H1 (cell line): Measurements from ENCODE around the gene ACP3. TPM values are rescaled to one million over a fixed set of nuclear protein-coding genes. Genes with fewer than 3 reads are reported as not detected.

Experiments used
- CTCF ChIA-PET: fragments of 300-600 bp; sonication (Branson Sonifier 250); formaldehyde crosslinking; loops from one replicate; lab custom pipeline; 2021; ENCODE audit not compliant: partially characterized antibody; lab: Charles Lee
- POLR2A ChIA-PET: fragments of 300-600 bp; sonication (Branson Sonifier 250); formaldehyde crosslinking; loops from one replicate; lab custom pipeline; 2021; ENCODE audit warnings: inconsistent platforms; ENCODE audit not compliant: partially characterized antibody; lab: Charles Lee
- DNase-seq, 2 experiments: peaks; one replicate each; pipeline versions ENCODE4 v3.0.0 to v3.0.0-alpha.2; 2010 to 2022; ENCODE audit warnings: low spot score in 2 of 2, low read depth in 1 of 2, mixed read lengths in 1 of 2
- FAIRE-seq: peaks from 2 replicates; lab custom pipeline; 2011; peaks lifted over from hg19 to GRCh38; lab: Jason Lieb, UNC
- H2AFZ ChIP-seq: 2 replicates; pipeline ENCODE4 v1.8.1; 2012; ENCODE audit warnings: low read length, inconsistent platforms
- H2AK5ac ChIP-seq: 2 replicates; pipeline ENCODE4 v1.6.1; 2013; ENCODE audit warnings: low read depth, low read length
- H2BK120ac ChIP-seq: replicated peaks from 2 replicates; pipeline ENCODE3; 2013; ENCODE audit warnings: low read depth, low read length, inconsistent platforms
- H2BK12ac ChIP-seq: 2 replicates; pipeline ENCODE4 v1.6.1; 2013; ENCODE audit warnings: low read depth, low read length
- H2BK15ac ChIP-seq: 2 replicates; pipeline ENCODE4 v1.6.1; 2013; ENCODE audit warnings: low read length
- H2BK20ac ChIP-seq: 2 replicates; pipeline ENCODE4 v1.6.1; 2013; ENCODE audit warnings: low read length
- H2BK5ac ChIP-seq: 2 replicates; pipeline ENCODE4 v1.6.1; 2013; ENCODE audit warnings: low read depth, low read length
- H3K14ac ChIP-seq: 2 replicates; pipeline ENCODE4 v1.6.1; 2013; ENCODE audit warnings: inconsistent platforms; ENCODE audit not compliant: insufficient read length
- H3K18ac ChIP-seq: 2 replicates; pipeline ENCODE4 v1.6.1; 2013; ENCODE audit warnings: low read length; ENCODE audit errors: extremely low read depth
- H3K23ac ChIP-seq: 2 replicates; pipeline ENCODE4 v1.6.1; 2013; ENCODE audit warnings: inconsistent platforms; ENCODE audit not compliant: insufficient read length
- H3K23me2 ChIP-seq: 2 replicates; pipeline ENCODE4 v1.6.1; 2013; ENCODE audit warnings: low read depth, low read length
- H3K27ac ChIP-seq: 2 replicates; pipeline ENCODE4 v1.6.1; 2011; ENCODE audit warnings: low read depth, low read length, inconsistent platforms
- H3K27me3 ChIP-seq, 4 experiments: replicated peaks in 1 of 4; 1 replicate in 1 of 4; 2 replicates in 3 of 4; pipeline versions ENCODE4 v1.6.1 to v1.8.1; 2011 to 2013; ENCODE audit warnings: low read length in 3 of 4, mild to moderate bottlenecking in 3 of 4, inconsistent platforms in 2 of 4, mixed read lengths in 2 of 4, moderate library complexity in 1 of 4; ENCODE audit not compliant: control insufficient read depth in 3 of 4, insufficient read depth in 3 of 4; ENCODE audit errors: extremely low read depth in 1 of 4
- H3K36me3 ChIP-seq, 4 experiments: 2 replicates each; pipeline versions ENCODE4 v1.6.1 to v1.8.1; 2011 to 2013; ENCODE audit warnings: mild to moderate bottlenecking in 4 of 4, low read length in 3 of 4, moderate library complexity in 2 of 4, control low read depth in 1 of 4, inconsistent platforms in 1 of 4; ENCODE audit not compliant: insufficient read depth in 4 of 4, control insufficient read depth in 2 of 4
- H3K4ac ChIP-seq: replicated peaks from 2 replicates; pipeline ENCODE3; 2013; ENCODE audit warnings: low read length, low read depth, mixed read lengths, inconsistent platforms; ENCODE audit not compliant: insufficient read length
- H3K4me1 ChIP-seq, 4 experiments: replicated peaks in 1 of 4; 1 replicate in 1 of 4; 2 replicates in 3 of 4; pipeline versions ENCODE4 v1.6.1 to v1.8.1; 2011 to 2013; ENCODE audit warnings: low read length in 3 of 4, inconsistent platforms in 2 of 4, mixed read lengths in 1 of 4; ENCODE audit not compliant: insufficient read depth in 4 of 4, control insufficient read depth in 3 of 4
- H3K4me2 ChIP-seq, 2 experiments: 2 replicates each; pipeline versions ENCODE4 v1.6.1 to v1.8.1; 2011 to 2013; ENCODE audit warnings: low read depth in 2 of 2, low read length in 2 of 2, control low read depth in 1 of 2, inconsistent platforms in 1 of 2, mild to moderate bottlenecking in 1 of 2; ENCODE audit not compliant: insufficient read depth in 1 of 2
- H3K4me3 ChIP-seq, 4 experiments: fragments of 200-600, 300-600 bp in 1 of 4; sonication (generic), shearing (Covaris generic), sonication (Bioruptor Twin) in 1 of 4; 2 replicates each; pipeline versions ENCODE4 v1.5.1 to v1.8.1; 2011 to 2016; ENCODE audit warnings: low read length in 4 of 4, low read depth in 3 of 4, control low read depth in 2 of 4, inconsistent platforms in 2 of 4, mild to moderate bottlenecking in 2 of 4, mixed read lengths in 1 of 4, moderate library complexity in 1 of 4; ENCODE audit not compliant: insufficient read depth in 2 of 4; ENCODE audit errors: extremely low read depth in 1 of 4
- H3K56ac ChIP-seq: replicated peaks from 2 replicates; pipeline ENCODE3; 2013; ENCODE audit warnings: low read depth, mild to moderate bottlenecking, mixed read lengths, low read length, inconsistent platforms; ENCODE audit not compliant: insufficient read length
- H3K79me1 ChIP-seq: 2 replicates; pipeline ENCODE4 v1.6.1; 2013; ENCODE audit warnings: low read depth, low read length, control low read depth
- H3K79me2 ChIP-seq, 2 experiments: 2 replicates each; pipeline versions ENCODE4 v1.6.1 to v1.8.1; 2012 to 2013; ENCODE audit warnings: low read length in 2 of 2, mild to moderate bottlenecking in 2 of 2, inconsistent platforms in 1 of 2; ENCODE audit not compliant: insufficient read depth in 2 of 2, control insufficient read depth in 1 of 2
- H3K9ac ChIP-seq, 4 experiments: replicated peaks in 1 of 4; 1 replicate in 1 of 4; 2 replicates in 3 of 4; pipeline versions ENCODE4 v1.6.1 to v1.8.1; 2011 to 2013; ENCODE audit warnings: low read depth in 3 of 4, low read length in 3 of 4, control low read depth in 2 of 4, mild to moderate bottlenecking in 2 of 4, moderate library complexity in 2 of 4, inconsistent platforms in 1 of 4; ENCODE audit errors: extremely low read depth in 1 of 4
- H3K9me3 ChIP-seq, 2 experiments: 2 replicates each; pipeline versions ENCODE4 v1.6.1 to v1.8.1; 2012 to 2013; ENCODE audit warnings: mild to moderate bottlenecking in 2 of 2, moderate library complexity in 2 of 2, control low read depth in 1 of 2, inconsistent platforms in 1 of 2, low read depth in 1 of 2, low read length in 1 of 2, mixed read lengths in 1 of 2; ENCODE audit not compliant: insufficient read depth in 2 of 2
- H4K20me1 ChIP-seq, 2 experiments: replicated peaks in 1 of 2; 2 replicates each; pipeline versions ENCODE3 to v1.8.1; 2011 to 2013; ENCODE audit warnings: inconsistent platforms in 2 of 2, low read length in 2 of 2, mild to moderate bottlenecking in 1 of 2; ENCODE audit not compliant: insufficient read depth in 2 of 2, control insufficient read depth in 1 of 2
- H4K5ac ChIP-seq: 2 replicates; pipeline ENCODE4 v1.6.1; 2013; ENCODE audit warnings: low read length, low read depth, mixed read lengths, inconsistent platforms; ENCODE audit not compliant: insufficient read length
- H4K8ac ChIP-seq: 2 replicates; pipeline ENCODE4 v1.8.0; 2013; ENCODE audit warnings: mild to moderate bottlenecking, moderate library complexity, low read length, inconsistent platforms; ENCODE audit not compliant: insufficient read depth; ENCODE audit errors: extremely low read depth
- H4K91ac ChIP-seq: replicated peaks from 2 replicates; pipeline ENCODE3; 2013; ENCODE audit warnings: low read length, mixed read lengths, inconsistent platforms; ENCODE audit not compliant: insufficient read length
- CHD1 ChIP-seq: IDR thresholded peaks from 2 replicates; pipeline ENCODE4 v1.6.1; 2012; ENCODE audit warnings: low read depth, low read length, improper control_type of control experiment
- FOSL1 ChIP-seq: IDR thresholded peaks from 2 replicates; pipeline ENCODE4 v1.6.1; 2011; ENCODE audit warnings: mild to moderate bottlenecking, low read depth, low read length, moderate library complexity; ENCODE audit not compliant: insufficient read depth
- MAFK ChIP-seq: IDR thresholded peaks from 2 replicates; pipeline ENCODE4 v1.6.1; 2012; ENCODE audit warnings: low read depth, mild to moderate bottlenecking, improper control_type of control experiment, low read length
- RAD21 ChIP-seq, 2 experiments: IDR thresholded peaks in 1 of 2; conservative IDR thresholded peaks in 1 of 2; 2 replicates each; pipeline ENCODE4 v1.6.1; 2011; ENCODE audit warnings: low read depth in 2 of 2, low read length in 2 of 2, improper control_type of control experiment in 1 of 2, inconsistent platforms in 1 of 2, mild to moderate bottlenecking in 1 of 2, moderate library complexity in 1 of 2
- SUZ12 ChIP-seq: fragments of 200-600 bp; sonication (generic); IDR thresholded peaks from 2 replicates; pipeline ENCODE4 v1.6.1; 2012; ENCODE audit warnings: mild to moderate bottlenecking, inconsistent platforms, low read length, moderate library complexity, mixed read lengths
- WGBS, 2 experiments: shearing (Covaris generic) in 1 of 2; methylation state at CpG; one replicate each; pipeline versions ENCODE4 v1.1.6 to v1.1.7; 2013 to 2015; ENCODE audit warnings: low lambda C conversion rate in 2 of 2, mixed read lengths in 2 of 2, inconsistent platforms in 1 of 2, low coverage in 1 of 2, missing lambda C conversion rate in 1 of 2; ENCODE audit not compliant: insufficient replicate concordance in 2 of 2, insufficient coverage in 1 of 2, insufficient read length in 1 of 2; ENCODE audit errors: extremely low coverage in 1 of 2, missing lambda C conversion rate in 1 of 2; 5-methylcytosine and 5-hydroxymethylcytosine counted together
- polyA plus RNA-seq, 7 experiments: library from polyadenylated mRNA; depleted of rRNA in 3 of 7; stranded (reverse) in 5 of 7; unstranded in 2 of 7; fragments of >200 nt in 5 of 7; fragments of 200-250 nt in 2 of 7; gene quantifications; 1 replicate in 5 of 7; 2 replicates in 1 of 7; 4 replicates in 1 of 7; pipeline versions ENCODE4 v1.2.1 to v1.2.3, GENCODE V29; 2011 to 2013; ENCODE audit warnings: missing spikeins in 2 of 7, mixed read lengths in 2 of 7
- total RNA-seq: library from RNA; stranded (reverse); fragmentation: NEBNext Ultra II Directional; extraction: Animal tissue kit (Norgen Biotek cat#: 25700); gene quantifications from 2 replicates; pipeline ENCODE4 v1.2.1, GENCODE V29; 2021
- TF ChIP-seq, protein P1 (sequence below), 3 experiments: IDR thresholded peaks; 1 replicate in 2 of 3; 2 replicates in 1 of 3; pipeline versions ENCODE4 v1.5.1 to v1.6.1; 2011; ENCODE audit warnings: low read length in 3 of 3, mild to moderate bottlenecking in 3 of 3, inconsistent platforms in 2 of 3, low read depth in 1 of 3, moderate library complexity in 1 of 3; ENCODE audit not compliant: insufficient read depth in 1 of 3; ENCODE audit errors: control extremely low read depth in 1 of 3

ACP3 gene
- total and polyA plus RNA-seq, 2 of the 8 experiments (the other 6 are each of a cell fraction or from before 2014, with no cell fraction given) = 1.2 to 1.4 TPM

- Histone ChIP-seq H3K36me3 (no peaks in the 10 kb centered on the region), H2BK12ac (no peak overlapping the region), H4K91ac (no peak overlapping the region), H3K4me1 (peaks cover 0 to 16% (median 8%) of the 10 kb centered on the region in 4 experiments; a peak in 3 of 7 replicates), H2BK20ac (no peak overlapping the region), H2BK120ac (no peak overlapping the region), H3K27ac (no peak overlapping the region), H3K9ac (no peak overlapping the region), H3K23me2 (no peaks in the 10 kb centered on the region), H3K4me2 (no peak overlapping the region), H4K20me1 (no peaks in the 10 kb centered on the region), H3K14ac (no peak overlapping the region), H2BK5ac (no peak overlapping the region), H3K18ac (no peak overlapping the region), H3K79me2 (no peaks in the 10 kb centered on the region), H3K4me3 (no peak overlapping the region), H3K4ac (no peak overlapping the region), H2AK5ac (no peak overlapping the region), H3K9me3 (no peaks in the 10 kb centered on the region), H2BK15ac (no peak overlapping the region), H3K56ac (no peak overlapping the region), H3K23ac (no peak overlapping the region), H3K27me3 (no peaks in the 10 kb centered on the region), H4K8ac (no peak overlapping the region), H4K5ac (no peak overlapping the region), H3K79me1 (no peaks in the 10 kb centered on the region), H2AFZ (no peak overlapping the region)
- TF ChIP-seq, protein P1, sequence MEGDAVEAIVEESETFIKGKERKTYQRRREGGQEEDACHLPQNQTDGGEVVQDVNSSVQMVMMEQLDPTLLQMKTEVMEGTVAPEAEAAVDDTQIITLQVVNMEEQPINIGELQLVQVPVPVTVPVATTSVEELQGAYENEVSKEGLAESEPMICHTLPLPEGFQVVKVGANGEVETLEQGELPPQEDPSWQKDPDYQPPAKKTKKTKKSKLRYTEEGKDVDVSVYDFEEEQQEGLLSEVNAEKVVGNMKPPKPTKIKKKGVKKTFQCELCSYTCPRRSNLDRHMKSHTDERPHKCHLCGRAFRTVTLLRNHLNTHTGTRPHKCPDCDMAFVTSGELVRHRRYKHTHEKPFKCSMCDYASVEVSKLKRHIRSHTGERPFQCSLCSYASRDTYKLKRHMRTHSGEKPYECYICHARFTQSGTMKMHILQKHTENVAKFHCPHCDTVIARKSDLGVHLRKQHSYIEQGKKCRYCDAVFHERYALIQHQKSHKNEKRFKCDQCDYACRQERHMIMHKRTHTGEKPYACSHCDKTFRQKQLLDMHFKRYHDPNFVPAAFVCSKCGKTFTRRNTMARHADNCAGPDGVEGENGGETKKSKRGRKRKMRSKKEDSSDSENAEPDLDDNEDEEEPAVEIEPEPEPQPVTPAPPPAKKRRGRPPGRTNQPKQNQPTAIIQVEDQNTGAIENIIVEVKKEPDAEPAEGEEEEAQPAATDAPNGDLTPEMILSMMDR (IDR thresholded peaks at IDR 0.05; ENCODE audit: control extremely low read depth in 1 of 3, insufficient read depth in 1 of 3, low read depth in 1 of 3, low read length in 3 of 3) = peak in 2 of 3 experiments; percentile 80 to 93; a peak in 3 of 4 replicates
- no peak for TF ChIP-seq FOSL1
- TF ChIP-seq SUZ12 = no peak
- peak; percentile 36; the same call in 1 of the 2 replicates for TF ChIP-seq MAFK
- TF ChIP-seq CHD1 = no peak
- peak; percentile 95 to 97 for TF ChIP-seq RAD21 (IDR thresholded peaks at IDR 0.05 in 1 of 2, conservative IDR thresholded peaks at IDR 0.05 in 1 of 2; ENCODE audit: low read depth in 2 of 2, low read length in 2 of 2)
- FAIRE-seq (peak; percentile 97), DNase-seq (peak in 1 of 2 experiments; percentile 76)
- POLR2A ChIA-PET = interaction anchor here (1.5 to 6.4 kb wide), 3 partner anchors 30 to 64 kb away, joined by 5 to 32 read pairs (median 11); partner anchors contain the start of gene DNAJC13
- CTCF ChIA-PET = interaction anchor here (0.6 to 20.7 kb wide), 25 partner anchors 9 to 283 kb away, joined by 3 to 486 read pairs (median 4); no protein-coding TSS in a partner anchor
- WGBS, 2 experiments = 20% methylated on average over 6 of the region's 6 CpGs; no CpG with 5 or more reads in 1 of the 2 experiments
Observed at GRCh38 chr3:132352556-132353143, 35.4 kb downstream of the ACP3 start.
